Keratinocyte (primary cell): ENCODE measurements around the gene CHSY3.

ENCODE experiments used
- EZH2 ChIP-seq: IDR thresholded peaks from one replicate; pipeline ENCODE4 v1.6.1; 2012; ENCODE audit warnings: inconsistent platforms, mild to moderate bottlenecking, low read length, moderate library complexity
- TF ChIP-seq, protein P1 (sequence below), 3 experiments: IDR thresholded peaks in 1 of 3; conservative IDR thresholded peaks in 1 of 3; optimal IDR thresholded peaks in 1 of 3; 2 replicates in 2 of 3; 3 replicates in 1 of 3; pipeline versions ENCODE3 to v1.5.1; 2011; ENCODE audit warnings: low read length in 3 of 3, mild to moderate bottlenecking in 3 of 3, moderate library complexity in 2 of 3, control low read depth in 1 of 3, inconsistent platforms in 1 of 3; ENCODE audit not compliant: insufficient read depth in 2 of 3; ENCODE audit errors: extremely low read depth in 1 of 3

DNA sequence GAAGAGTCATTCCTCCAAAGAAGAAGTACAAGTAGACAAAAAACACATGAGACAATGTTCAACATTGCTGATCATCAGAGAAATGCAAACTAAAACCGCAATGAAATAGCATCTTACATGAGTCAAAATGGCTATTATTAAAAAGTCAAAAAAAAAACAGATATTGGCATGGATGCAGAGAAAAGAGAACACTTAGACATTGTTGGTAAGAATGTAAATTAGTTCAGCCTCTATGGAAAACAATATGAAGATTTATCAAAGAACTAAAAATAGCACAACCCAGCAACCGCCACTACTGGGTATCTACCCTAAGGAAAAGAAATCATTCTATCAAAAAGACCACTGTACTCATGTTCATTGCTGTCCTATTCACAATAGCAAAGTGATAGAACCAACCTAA lies 157.5 kb downstream of the CHSY3 start:
- TF ChIP-seq EZH2, result no peak
- TF ChIP-seq, protein P1, sequence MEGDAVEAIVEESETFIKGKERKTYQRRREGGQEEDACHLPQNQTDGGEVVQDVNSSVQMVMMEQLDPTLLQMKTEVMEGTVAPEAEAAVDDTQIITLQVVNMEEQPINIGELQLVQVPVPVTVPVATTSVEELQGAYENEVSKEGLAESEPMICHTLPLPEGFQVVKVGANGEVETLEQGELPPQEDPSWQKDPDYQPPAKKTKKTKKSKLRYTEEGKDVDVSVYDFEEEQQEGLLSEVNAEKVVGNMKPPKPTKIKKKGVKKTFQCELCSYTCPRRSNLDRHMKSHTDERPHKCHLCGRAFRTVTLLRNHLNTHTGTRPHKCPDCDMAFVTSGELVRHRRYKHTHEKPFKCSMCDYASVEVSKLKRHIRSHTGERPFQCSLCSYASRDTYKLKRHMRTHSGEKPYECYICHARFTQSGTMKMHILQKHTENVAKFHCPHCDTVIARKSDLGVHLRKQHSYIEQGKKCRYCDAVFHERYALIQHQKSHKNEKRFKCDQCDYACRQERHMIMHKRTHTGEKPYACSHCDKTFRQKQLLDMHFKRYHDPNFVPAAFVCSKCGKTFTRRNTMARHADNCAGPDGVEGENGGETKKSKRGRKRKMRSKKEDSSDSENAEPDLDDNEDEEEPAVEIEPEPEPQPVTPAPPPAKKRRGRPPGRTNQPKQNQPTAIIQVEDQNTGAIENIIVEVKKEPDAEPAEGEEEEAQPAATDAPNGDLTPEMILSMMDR (optimal IDR thresholded peaks at IDR 0.05 in 1 of 3, IDR thresholded peaks at IDR 0.05 in 1 of 3, conservative IDR thresholded peaks at IDR 0.05 in 1 of 3; ENCODE audit: extremely low read depth in 1 of 3, insufficient read depth in 2 of 3, low read length in 3 of 3), result no peak
